GM19372 (cell line): ENCODE data around the gene C11orf24.

ENCODE experiments used
- ATAC-seq: cut with Tn5 transposase; IDR thresholded peaks from one replicate; pipeline ENCODE4 v1.9.1; 2021; ENCODE audit warnings: mild to moderate bottlenecking, low read depth, moderate library complexity; ENCODE audit not compliant: unreplicated experiment

C11orf24 gene

GRCh38 chr11:68271781-68272608 is at the start of gene C11orf24:
C11orf24 (minus strand) TSS chr11:68271973; CDS start chr11:68263767, 8,206 bp downstream.
- peak; percentile 69 for ATAC-seq

- no peak for ATAC-seq
These were observed 45.5 kb upstream of the C11orf24 start for GRCh38 chr11:68317147-68317785.

- no peak for ATAC-seq
These were observed 43.6 kb upstream of the C11orf24 start for GRCh38 chr11:68315171-68315920.

GRCh38 chr11:68314203-68315170 is 42.7 kb upstream of the C11orf24 start:
- ATAC-seq, result no peak

- ATAC-seq, result no peak
These were observed 41.9 kb upstream of the C11orf24 start for GRCh38 chr11:68313574-68314202.

- ATAC-seq, result no peak
These were observed 41.2 kb upstream of the C11orf24 start for GRCh38 chr11:68312780-68313573.

- ATAC-seq, result no peak
These were observed 40.5 kb upstream of the C11orf24 start, which contains the start of gene LRP5 for GRCh38 chr11:68312117-68312779. LRP5 (plus strand) TSS chr11:68312591; CDS start chr11:68312715, 124 bp downstream.

GRCh38 chr11:68311160-68312116 is 39.7 kb upstream of the C11orf24 start:
- ATAC-seq, result no peak

- no peak for ATAC-seq
These were observed 37.9 kb upstream of the C11orf24 start for GRCh38 chr11:68309621-68310185.

- ATAC-seq, result no peak
These were observed 36.3 kb upstream of the C11orf24 start for GRCh38 chr11:68308068-68308467.

GRCh38 chr11:68306636-68307035 is 34.9 kb upstream of the C11orf24 start:
- no peak for ATAC-seq

GRCh38 chr11:68303982-68304780 is 32.4 kb upstream of the C11orf24 start:
- ATAC-seq, result no peak

GRCh38 chr11:68303083-68303482 is 31.3 kb upstream of the C11orf24 start:
- ATAC-seq, result no peak

- ATAC-seq, result no peak
These were observed 30.9 kb upstream of the C11orf24 start for GRCh38 chr11:68302670-68303069.

GRCh38 chr11:68302256-68302655 is 30.5 kb upstream of the C11orf24 start:
- no peak for ATAC-seq
